SKM-1 treated with dmso at 0.1 percent for 144 hours (cell line): ENCODE results near the gene HSPD1.
A peak's percentile ranks its signal among the peaks of the same experiment; 100 is the strongest.

ENCODE experiments used
- DNase-seq: peaks from one replicate; lab custom pipeline; 2025; ENCODE audit not compliant: unreplicated experiment; lab: John Stamatoyannopoulos, UW

HSPD1 gene

GRCh38 chr2:197499594-197500502 is at the start of gene HSPD1, which contains the start of gene HSPE1:
Gene HSPD1, minus strand, starts transcription at chr2:197499840. Its CDS starts 992 bp downstream, at chr2:197498848.
Gene HSPE1, plus strand, starts transcription at chr2:197500379. Its CDS starts 58 bp downstream, at chr2:197500437.
- DNase-seq, result peak; percentile 100

- no peak for DNase-seq
Observed at GRCh38 chr2:197548582-197548981, 48.9 kb upstream of the HSPD1 start.

- no peak for DNase-seq
Observed at GRCh38 chr2:197547163-197547900, 47.7 kb upstream of the HSPD1 start.

- DNase-seq, result no peak
Observed at GRCh38 chr2:197543206-197543605, 43.6 kb upstream of the HSPD1 start.

- DNase-seq, result no peak
Observed at GRCh38 chr2:197539734-197540133, 40.1 kb upstream of the HSPD1 start.

GRCh38 chr2:197538412-197538811 is 38.8 kb upstream of the HSPD1 start:
- no peak for DNase-seq

GRCh38 chr2:197517150-197517549 is 17.5 kb upstream of the HSPD1 start:
- DNase-seq, result no peak

- DNase-seq, result no peak
Observed at GRCh38 chr2:197516393-197516761, 16.7 kb upstream of the HSPD1 start.

- DNase-seq, result peak; percentile 96
Observed at GRCh38 chr2:197515739-197516392, 16.2 kb upstream of the HSPD1 start, which contains the start of gene MOB4. Gene MOB4, plus strand, starts transcription at chr2:197516066. Its CDS starts 21 bp downstream, at chr2:197516087.

- DNase-seq, result peak; percentile 25
Observed at GRCh38 chr2:197515315-197515738, 15.7 kb upstream of the HSPD1 start.

- no peak for DNase-seq
Observed at GRCh38 chr2:197514754-197515153, 15.1 kb upstream of the HSPD1 start.

GRCh38 chr2:197513915-197514314 is 14.3 kb upstream of the HSPD1 start:
- DNase-seq, result no peak

GRCh38 chr2:197506658-197507057 is 7.0 kb upstream of the HSPD1 start:
- no peak for DNase-seq

- no peak for DNase-seq
Observed at GRCh38 chr2:197504512-197504911, 4.9 kb upstream of the HSPD1 start.

- DNase-seq, result no peak
Observed at GRCh38 chr2:197504000-197504399, 4.4 kb upstream of the HSPD1 start.

GRCh38 chr2:197502685-197503084 is 3.0 kb upstream of the HSPD1 start:
- DNase-seq, result no peak

GRCh38 chr2:197502201-197502600 is 2.6 kb upstream of the HSPD1 start:
- DNase-seq, result no peak

- DNase-seq, result no peak
Observed at GRCh38 chr2:197500503-197501131, 977 bp upstream of the HSPD1 start.

GRCh38 chr2:197498937-197499593 is 575 bp downstream of the HSPD1 start:
- peak; percentile 49 for DNase-seq

GRCh38 chr2:197498235-197498936 is 1.3 kb downstream of the HSPD1 start:
- no peak for DNase-seq
